ENCODE results near the gene BFSP1.

Gene BFSP1

GRCh38 chr20:17566345-17566744 lies 35.2 kb upstream of the BFSP1 start (continued):
- no peak for TF ChIP-seq ZNF707 (tag by site-specific recombination; IDR thresholded peaks at IDR 0.05)

DNA sequence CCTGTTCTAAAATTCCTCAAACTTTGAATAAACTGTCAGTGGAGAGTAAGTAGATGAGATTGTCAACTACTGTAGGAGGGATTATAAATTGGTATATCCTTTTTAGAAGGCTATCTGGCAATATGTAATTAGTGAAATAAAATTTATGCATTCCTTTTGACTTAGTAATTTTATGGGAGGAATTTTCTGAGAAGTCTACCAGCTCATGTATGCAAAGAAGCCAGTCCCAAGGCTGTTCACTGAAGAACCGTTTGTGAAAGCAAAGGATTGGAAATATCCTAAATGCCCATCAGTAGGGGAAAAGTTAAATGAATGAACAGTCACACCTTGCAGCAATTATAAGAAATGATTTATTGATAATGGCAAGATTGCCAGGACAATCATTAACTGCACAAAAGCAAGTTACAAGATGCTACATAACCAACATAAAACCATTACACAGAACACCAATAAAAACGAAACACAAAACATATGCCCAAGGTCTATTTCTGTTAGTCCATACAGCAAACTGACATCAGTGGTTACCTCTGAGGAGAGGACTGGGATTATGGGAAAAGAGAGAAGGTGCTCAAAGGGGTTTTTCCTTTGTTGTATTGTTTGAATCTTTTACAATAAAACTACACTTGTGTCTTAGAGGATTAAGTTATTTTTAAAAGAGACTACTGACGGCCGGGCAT lies 34.1 kb upstream of the BFSP1 start:
- ChIA-PET CTCF (no interaction called here), POLR2A (no interaction called here)
- H3K27ac ChIP-seq (ENCODE audit: extremely low read depth, low read depth, low read length), result no peak overlapping the region

GRCh38 chr20:17562804-17563305 lies 31.7 kb upstream of the BFSP1 start:
- CTCF ChIA-PET, result interaction anchor here (0.5 to 1.3 kb wide), 3 partner anchors 11 to 50 kb away, joined by 3 to 5 read pairs (median 4); no protein-coding TSS in a partner anchor
- no peak for TF ChIP-seq ZNF311 (tag by site-specific recombination; IDR thresholded peaks at IDR 0.05; ENCODE audit: borderline replicate concordance)
- no peak for TF ChIP-seq PBX3 (CRISPR knock-in tag; IDR thresholded peaks at IDR 0.05)
- no peak for TF ChIP-seq ZNF670 (tag by site-specific recombination; IDR thresholded peaks at IDR 0.05; ENCODE audit: low read depth)
- TF ChIP-seq ZNF133 (tag by site-specific recombination; IDR thresholded peaks at IDR 0.05), result no peak
- no peak for TF ChIP-seq PRDM10 (tag by site-specific recombination; IDR thresholded peaks at IDR 0.05)
- no peak for TF ChIP-seq ZBTB8A (tag by site-specific recombination; IDR thresholded peaks at IDR 0.05)
- no peak for TF ChIP-seq ZSCAN4 (tag by site-specific recombination; IDR thresholded peaks at IDR 0.05)
- no peak for TF ChIP-seq YY2 (tag by site-specific recombination; IDR thresholded peaks at IDR 0.05)
- TF ChIP-seq ZNF792 (tag by site-specific recombination; IDR thresholded peaks at IDR 0.05), result no peak
- TF ChIP-seq, protein P1, sequence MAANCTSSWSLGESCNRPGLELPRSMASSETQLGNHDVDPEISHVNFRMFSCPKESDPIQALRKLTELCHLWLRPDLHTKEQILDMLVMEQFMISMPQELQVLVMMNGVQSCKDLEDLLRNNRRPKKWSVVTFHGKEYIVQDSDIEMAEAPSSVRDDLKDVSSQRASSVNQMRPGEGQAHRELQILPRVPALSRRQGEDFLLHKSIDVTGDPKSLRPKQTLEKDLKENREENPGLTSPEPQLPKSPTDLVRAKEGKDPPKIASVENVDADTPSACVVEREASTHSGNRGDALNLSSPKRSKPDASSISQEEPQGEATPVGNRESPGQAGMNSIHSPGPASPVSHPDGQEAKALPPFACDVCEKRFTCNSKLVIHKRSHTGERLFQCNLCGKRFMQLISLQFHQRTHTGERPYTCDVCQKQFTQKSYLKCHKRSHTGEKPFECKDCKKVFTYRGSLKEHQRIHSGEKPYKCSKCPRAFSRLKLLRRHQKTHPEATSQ (tag by site-specific recombination; IDR thresholded peaks at IDR 0.05), result no peak
- no peak for TF ChIP-seq ZNF513 (tag by site-specific recombination; IDR thresholded peaks at IDR 0.05)
- no peak overlapping the region for H3K27ac ChIP-seq (ENCODE audit: extremely low read depth, low read depth, low read length)
- H3K4me1 ChIP-seq (ENCODE audit: control insufficient read depth, insufficient read depth, low read length), result peaks cover 8% of the 10 kb centered on the region
- no peaks in the 10 kb centered on the region for H3K9me3 ChIP-seq (ENCODE audit: control insufficient read depth, insufficient read depth, low read depth, low read length)
- H3K4me3 ChIP-seq (ENCODE audit: low read depth, low read length), result no peak overlapping the region
- POLR2A ChIA-PET, result no interaction called here
- H3K36me3 ChIP-seq (ENCODE audit: control insufficient read depth in 2 of 2, insufficient read depth in 1 of 2, low read length in 2 of 2), result no peaks in the 10 kb centered on the region

More for the DNA sequence above, 34.1 kb upstream of the BFSP1 start:
- TF ChIP-seq WT1 (tag by site-specific recombination; IDR thresholded peaks at IDR 0.05), result no peak
- peak; percentile 32; the same call in 1 of the 2 replicates for TF ChIP-seq SP7 (tag by site-specific recombination; IDR thresholded peaks at IDR 0.05)
- TF ChIP-seq ZNF324 (tag by site-specific recombination; IDR thresholded peaks at IDR 0.05), result no peak
- Histone ChIP-seq H3K9me3 (ENCODE audit: control insufficient read depth, insufficient read depth, low read depth, low read length) (no peaks in the 10 kb centered on the region), H3K4me3 (ENCODE audit: low read depth, low read length) (no peak overlapping the region), H3K36me3 (ENCODE audit: control insufficient read depth in 2 of 2, insufficient read depth in 1 of 2, low read length in 2 of 2) (no peaks in the 10 kb centered on the region), H3K4me1 (ENCODE audit: control insufficient read depth, insufficient read depth, low read length) (no peaks in the 10 kb centered on the region)
